SK-N-SH treated with all-trans-retinoic acid at 6 μM for 48 hours (cell line): ENCODE data around the gene IL9.

Experiments used
- ATAC-seq: fragments of 200-7000 bp; cut with Tn5 transposase; 3 replicates; pipeline ENCODE4 v1.9.1; 2020; ENCODE audit warnings: mild to moderate bottlenecking, moderate library complexity
- ARNTL ChIP-seq: fragments of 450-650 bp; formaldehyde crosslinking; IDR thresholded peaks from 2 replicates; pipeline ENCODE4 v1.5.0; 2020; ENCODE audit warnings: low read depth, mild to moderate bottlenecking, moderate library complexity, borderline replicate concordance
- BACH2 ChIP-seq: fragments of 250-450 bp; sonication (Bioruptor Pico); IDR thresholded peaks from 2 replicates; pipeline ENCODE4 v1.9.0; 2021; ENCODE audit warnings: mild to moderate bottlenecking, borderline replicate concordance
- CREB5 ChIP-seq: fragments of 250-450 bp; sonication (Bioruptor Pico); IDR thresholded peaks from 2 replicates; pipeline ENCODE4 v1.5.1; 2020; ENCODE audit warnings: low read depth, mild to moderate bottlenecking, moderate library complexity
- CSDC2 ChIP-seq: fragments of 250-450 bp; sonication (Bioruptor Pico); IDR thresholded peaks from 2 replicates; pipeline ENCODE4 v1.5.0; 2020; ENCODE audit warnings: mild to moderate bottlenecking, moderate library complexity
- CSRNP3 ChIP-seq: fragments of 250-450 bp; sonication (Bioruptor Pico); IDR thresholded peaks from 2 replicates; pipeline ENCODE4 v1.5.1; 2021; ENCODE audit warnings: mild to moderate bottlenecking, moderate library complexity
- ESRRG ChIP-seq: fragments of 250-450 bp; sonication (Bioruptor Pico); IDR thresholded peaks from 2 replicates; pipeline ENCODE4 v1.6.1; 2021; ENCODE audit warnings: mild to moderate bottlenecking
- GLIS3 ChIP-seq: fragments of 250-450 bp; sonication (Bioruptor Pico); IDR thresholded peaks from 2 replicates; pipeline ENCODE4 v1.5.0; 2020; ENCODE audit warnings: mild to moderate bottlenecking, moderate library complexity
- ISL1 ChIP-seq: fragments of 250-450 bp; sonication (Bioruptor Pico); IDR thresholded peaks from 2 replicates; pipeline ENCODE4 v2.1.2; 2022; ENCODE audit warnings: mild to moderate bottlenecking, moderate library complexity
- OSR1 ChIP-seq: fragments of 250-450 bp; sonication (Bioruptor Pico); IDR thresholded peaks from 2 replicates; pipeline ENCODE4 v1.8.0; 2022; ENCODE audit warnings: moderate library complexity, mild to moderate bottlenecking, inconsistent platforms
- PATZ1 ChIP-seq: fragments of 250-450 bp; sonication (Bioruptor Pico); IDR thresholded peaks from 2 replicates; pipeline ENCODE4 v1.8.0; 2020; ENCODE audit warnings: mild to moderate bottlenecking, moderate library complexity, borderline replicate concordance
- POU6F1 ChIP-seq: fragments of 250-450 bp; sonication (Bioruptor Pico); IDR thresholded peaks from 2 replicates; pipeline ENCODE4 v1.8.0; 2021; ENCODE audit warnings: low read depth, mild to moderate bottlenecking, moderate library complexity, borderline replicate concordance
- PPARA ChIP-seq: fragments of 250-450 bp; sonication (Bioruptor Pico); IDR thresholded peaks from 2 replicates; pipeline ENCODE4 v1.5.0; 2020; ENCODE audit warnings: mild to moderate bottlenecking, borderline replicate concordance
- RARB ChIP-seq: fragments of 250-450 bp; sonication (Bioruptor Pico); IDR thresholded peaks from 2 replicates; pipeline ENCODE4 v1.8.0; 2021; ENCODE audit warnings: mild to moderate bottlenecking, moderate library complexity
- SNAI2 ChIP-seq: fragments of 250-450 bp; sonication (Bioruptor Pico); IDR thresholded peaks from 2 replicates; pipeline ENCODE4 v1.5.0; 2020; ENCODE audit warnings: mild to moderate bottlenecking, moderate library complexity
- TOX ChIP-seq: fragments of 250-450 bp; sonication (Bioruptor Pico); IDR thresholded peaks from 2 replicates; pipeline ENCODE4 v1.8.0; 2021; ENCODE audit warnings: mild to moderate bottlenecking, moderate library complexity, borderline replicate concordance
- TSHZ2 ChIP-seq: fragments of 250-450 bp; sonication (Bioruptor Pico); IDR thresholded peaks from 2 replicates; pipeline ENCODE4 v1.5.0; 2020; ENCODE audit warnings: mild to moderate bottlenecking, moderate library complexity
- ZC3H10 ChIP-seq: fragments of 250-450 bp; sonication (Bioruptor Pico); IDR thresholded peaks from 2 replicates; pipeline ENCODE4 v1.5.1; 2021; ENCODE audit warnings: mild to moderate bottlenecking, moderate library complexity
- ZFP3 ChIP-seq: fragments of 250-450 bp; sonication (Bioruptor Pico); IDR thresholded peaks from 2 replicates; pipeline ENCODE4 v1.5.0; 2020; ENCODE audit warnings: mild to moderate bottlenecking, moderate library complexity
- ZFP30 ChIP-seq: fragments of 450-650 bp; formaldehyde crosslinking; IDR thresholded peaks from 2 replicates; pipeline ENCODE4 v1.5.0; 2022; ENCODE audit warnings: mild to moderate bottlenecking, moderate library complexity
- ZNF565 ChIP-seq: fragments of 450-650 bp; formaldehyde crosslinking; conservative IDR thresholded peaks from 2 replicates; pipeline ENCODE4 v1.5.0; 2020; ENCODE audit warnings: low read depth, mild to moderate bottlenecking, moderate library complexity
- ZNF70 ChIP-seq: fragments of 450-650 bp; formaldehyde crosslinking; IDR thresholded peaks from 2 replicates; pipeline ENCODE4 v1.5.0; 2020; ENCODE audit warnings: mild to moderate bottlenecking, moderate library complexity
- ZNF8 ChIP-seq: fragments of 450-650 bp; formaldehyde crosslinking; IDR thresholded peaks from 2 replicates; pipeline ENCODE4 v1.5.0; 2020; ENCODE audit warnings: mild to moderate bottlenecking, moderate library complexity

Gene IL9

GRCh38 chr5:135866016-135866415, 29.6 kb downstream of the IL9 start:
- TF ChIP-seq PATZ1 (CRISPR knock-in tag) = no peak
- no peak for TF ChIP-seq CSRNP3 (CRISPR knock-in tag)
- TF ChIP-seq CREB5 (CRISPR knock-in tag) = no peak
- TF ChIP-seq ZC3H10 = no peak
- TF ChIP-seq GLIS3 (CRISPR knock-in tag) = no peak
- no peak for TF ChIP-seq TSHZ2 (CRISPR knock-in tag)
- no peak for TF ChIP-seq OSR1 (CRISPR knock-in tag)
- TF ChIP-seq ZFP3 (CRISPR knock-in tag) = no peak
- no peak for TF ChIP-seq TOX (CRISPR knock-in tag)
- no peak for TF ChIP-seq ZNF8 (CRISPR knock-in tag)
- TF ChIP-seq PPARA (CRISPR knock-in tag) = no peak
- no peak for TF ChIP-seq RARB (CRISPR knock-in tag)
- TF ChIP-seq ZFP30 (CRISPR knock-in tag) = no peak
- no peak for TF ChIP-seq CSDC2
- TF ChIP-seq BACH2 = no peak
- no peak for ATAC-seq

- ATAC-seq = no peak
- TF ChIP-seq CSDC2 (no peak), ESRRG (no peak), BACH2 (no peak), ZNF565 (no peak), ISL1 (CRISPR knock-in tag) (no peak), ZNF70 (no peak), RARB (CRISPR knock-in tag) (no peak), PPARA (CRISPR knock-in tag) (no peak), POU6F1 (CRISPR knock-in tag) (no peak), TOX (CRISPR knock-in tag) (no peak), GLIS3 (CRISPR knock-in tag) (no peak), SNAI2 (CRISPR knock-in tag) (no peak), ARNTL (no peak), ZFP30 (CRISPR knock-in tag) (no peak)
- TF ChIP-seq, all 23 proteins: peak for 0
These were observed 30.9 kb downstream of the IL9 start for GRCh38 chr5:135864503-135865435.
